WERI-Rb-1 (cell line): ENCODE results near the gene RIPK3.
"Not testable (repeated sequence)": the region's sequence is repeated elsewhere in the genome, so short reads cannot be mapped to it uniquely, and the experiment has no call there.

Experiments used
- DNase-seq: peaks from one replicate; pipeline ENCODE4 v3.0.0-alpha.2; 2020
- H3K27ac ChIP-seq: fragments of 250-450 bp; sonication (Bioruptor Pico); 2 replicates; pipeline ENCODE4 v1.5.1; 2020; ENCODE audit warnings: mild to moderate bottlenecking, moderate library complexity
- H3K27me3 ChIP-seq: fragments of 250-450 bp; sonication (Bioruptor Pico); 2 replicates; pipeline ENCODE4 v1.5.1; 2021; ENCODE audit warnings: mild to moderate bottlenecking, low read depth, moderate library complexity; ENCODE audit not compliant: insufficient read depth, severe bottlenecking
- H3K36me3 ChIP-seq: fragments of 250-450 bp; sonication (Bioruptor Pico); 2 replicates; pipeline ENCODE4 v1.5.1; 2020; ENCODE audit warnings: mild to moderate bottlenecking, moderate library complexity
- H3K4me3 ChIP-seq: 2 replicates; pipeline ENCODE4 v1.5.1; 2011; ENCODE audit warnings: low read depth, mild to moderate bottlenecking, control low read depth, low read length
- H3K9me3 ChIP-seq: fragments of 250-450 bp; sonication (Bioruptor Pico); 2 replicates; pipeline ENCODE4 v1.5.1; 2021; ENCODE audit warnings: mild to moderate bottlenecking, moderate library complexity; ENCODE audit not compliant: severe bottlenecking
- CTCF ChIP-seq: IDR thresholded peaks from 2 replicates; pipeline ENCODE4 v1.5.1; 2011; ENCODE audit warnings: low read depth, mild to moderate bottlenecking, control low read depth, inconsistent platforms, low read length

RIPK3 gene

DNA sequence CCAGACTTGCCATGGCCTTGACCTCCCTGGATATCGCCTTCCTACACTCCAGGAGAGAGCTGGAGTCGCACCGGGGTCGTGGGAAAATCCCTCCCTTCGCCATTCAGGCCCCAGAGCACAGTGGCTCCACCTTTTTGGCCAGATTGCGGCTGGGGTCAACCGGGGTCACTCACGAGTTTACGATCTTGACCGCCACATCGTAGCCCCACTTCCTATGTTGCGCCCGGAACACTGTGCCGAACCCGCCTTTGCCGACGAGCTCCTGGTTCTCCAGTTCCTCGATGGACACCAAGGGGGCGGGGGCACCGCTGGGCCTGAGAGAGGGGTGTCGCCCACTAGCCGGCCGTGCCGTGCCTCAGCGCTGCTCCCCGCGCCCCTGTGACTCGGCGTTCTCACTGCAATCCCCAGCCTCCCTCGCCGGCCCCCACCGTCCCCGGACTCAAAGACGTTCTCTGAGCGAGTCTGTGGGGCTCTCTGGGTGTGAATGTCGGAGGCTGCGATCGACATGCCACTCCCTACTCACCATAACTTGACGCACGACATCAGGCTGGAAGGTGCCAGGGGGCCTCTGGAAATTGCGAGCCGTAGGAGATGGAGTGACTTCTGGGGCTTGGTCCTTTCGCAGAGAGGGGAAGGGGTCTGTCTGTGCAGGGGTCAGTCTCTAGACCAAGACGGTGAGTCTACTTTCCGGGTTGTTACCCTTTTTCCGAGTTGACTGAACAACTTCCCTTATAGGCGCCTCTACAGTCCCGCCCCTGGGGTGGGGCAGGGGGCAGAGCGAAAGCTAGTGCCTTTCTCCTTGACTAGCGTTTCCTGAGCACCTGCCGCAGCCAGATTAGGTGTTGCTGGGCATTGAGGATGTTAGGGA is at the start of gene RIPK3:
Gene RIPK3 (minus strand): TSS at position 708 of the 868 bp plus-strand sequence. CDS start 165 bp downstream, at position 543.
- Histone ChIP-seq H3K27ac (no peak within 1 kb of the TSS), H3K36me3 (no peaks in the 10 kb centered on the region), H3K9me3 (no peaks in the 10 kb centered on the region), H3K4me3 (no peak within 1 kb of the TSS), H3K27me3 (no peaks in the 10 kb centered on the region)
- DNase-seq, result no peak
- no peak for TF ChIP-seq CTCF

DNA sequence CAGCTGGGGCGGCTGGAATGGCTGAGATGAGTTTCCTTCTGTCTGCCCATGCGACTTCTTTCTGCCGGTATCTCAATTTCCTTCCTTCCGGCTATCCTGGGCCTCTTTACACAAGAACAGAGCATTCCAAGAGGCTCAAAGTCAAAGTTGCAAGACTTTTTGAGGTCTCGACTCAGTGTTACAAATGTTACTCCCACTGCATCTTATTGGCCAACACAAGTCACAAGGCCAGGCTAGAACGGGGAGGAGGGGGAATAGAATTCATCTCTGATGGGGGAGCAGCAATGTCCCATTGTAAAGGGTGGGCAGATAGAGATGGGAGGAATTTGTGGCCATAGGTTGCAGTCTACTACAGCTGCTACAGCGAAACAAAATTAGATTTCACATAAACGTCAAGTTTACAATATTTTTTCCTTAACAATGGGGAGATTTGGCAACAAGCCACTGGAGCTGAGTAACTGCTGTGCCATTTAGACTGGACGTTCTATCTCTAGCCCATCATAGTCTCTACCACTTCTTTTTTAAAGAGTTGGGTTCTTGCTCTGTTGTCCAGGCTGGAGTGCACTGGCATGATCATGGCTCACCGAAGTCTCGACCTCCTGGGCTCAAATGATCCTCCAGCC is 49.5 kb upstream of the RIPK3 start:
- Histone ChIP-seq H3K27ac (peak overlapping the region; percentile 73), H3K36me3 (no peaks in the 10 kb centered on the region), H3K4me3 (no peak overlapping the region), H3K27me3 (no peaks in the 10 kb centered on the region), H3K9me3 (no peaks in the 10 kb centered on the region)
- no peak for TF ChIP-seq CTCF
- no peak for DNase-seq

- Histone ChIP-seq H3K36me3 (no peaks in the 10 kb centered on the region), H3K9me3 (no peaks in the 10 kb centered on the region), H3K27me3 (no peaks in the 10 kb centered on the region), H3K4me3 (no peak overlapping the region; the same call in 1 of the 2 replicates), H3K27ac (peak overlapping the region; percentile 73)
- TF ChIP-seq CTCF, result no peak
- DNase-seq, result peak; percentile 44
Observed at GRCh38 chr14:24388474-24389179, 48.8 kb upstream of the RIPK3 start.

DNA sequence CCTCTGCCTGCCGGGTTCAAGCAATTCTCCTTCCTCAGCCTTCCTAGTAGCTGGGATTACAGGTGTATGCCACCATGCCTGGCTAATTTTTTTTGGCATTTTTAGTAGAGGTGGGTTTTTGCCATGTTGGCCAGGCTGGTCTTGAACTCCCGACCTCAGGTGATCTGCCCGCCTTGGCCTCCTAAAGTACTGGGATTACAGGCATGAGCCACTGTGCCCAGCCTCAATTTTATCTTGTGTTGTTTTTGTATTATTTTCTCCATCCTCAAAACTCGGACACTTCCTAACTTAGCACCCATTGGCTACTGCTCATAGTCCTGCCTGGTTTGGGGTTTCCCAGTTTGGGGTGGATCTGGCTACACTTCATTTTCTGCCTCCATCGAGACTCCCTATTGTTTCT is 47.8 kb upstream of the RIPK3 start:
- DNase-seq, H3K9me3 ChIP-seq, H3K4me3 ChIP-seq, H3K27me3 ChIP-seq, H3K36me3 ChIP-seq: not testable (repeated sequence)
- peak overlapping the region; percentile 73 for H3K27ac ChIP-seq

- TF ChIP-seq CTCF, result no peak
- no peaks in the 10 kb centered on the region for H3K9me3 ChIP-seq
- H3K36me3 ChIP-seq, result no peaks in the 10 kb centered on the region
- no peak overlapping the region for H3K27ac ChIP-seq
- H3K4me3 ChIP-seq, result no peak overlapping the region
- no peaks in the 10 kb centered on the region for H3K27me3 ChIP-seq
- DNase-seq, result no peak
Observed at GRCh38 chr14:24387009-24387345, 47.2 kb upstream of the RIPK3 start.

- Histone ChIP-seq H3K4me3 (no peak overlapping the region), H3K9me3 (no peaks in the 10 kb centered on the region), H3K27me3 (no peaks in the 10 kb centered on the region), H3K36me3 (no peaks in the 10 kb centered on the region), H3K27ac (no peak overlapping the region)
- TF ChIP-seq CTCF, result no peak
- DNase-seq, result no peak
Observed at GRCh38 chr14:24385524-24385923, 45.7 kb upstream of the RIPK3 start.
